HG03280 (cell line): ENCODE data around the gene GUK1.
A peak's percentile ranks its signal among the peaks of the same experiment; 100 is the strongest.
"Not testable (repeated sequence)": the region's sequence is repeated elsewhere in the genome, so short reads cannot be mapped to it uniquely, and the experiment has no call there.

Experiments
- ATAC-seq: cut with Tn5 transposase; IDR thresholded peaks from one replicate; pipeline ENCODE4 v1.9.1; 2021; ENCODE audit warnings: mild to moderate bottlenecking, moderate library complexity; ENCODE audit not compliant: unreplicated experiment

Gene GUK1

GRCh38 chr1:228104526-228105269 lies 35.4 kb upstream of the GUK1 start:
- ATAC-seq = no peak

- ATAC-seq = no peak
These were observed 34.6 kb upstream of the GUK1 start for GRCh38 chr1:228105270-228105995.

DNA sequence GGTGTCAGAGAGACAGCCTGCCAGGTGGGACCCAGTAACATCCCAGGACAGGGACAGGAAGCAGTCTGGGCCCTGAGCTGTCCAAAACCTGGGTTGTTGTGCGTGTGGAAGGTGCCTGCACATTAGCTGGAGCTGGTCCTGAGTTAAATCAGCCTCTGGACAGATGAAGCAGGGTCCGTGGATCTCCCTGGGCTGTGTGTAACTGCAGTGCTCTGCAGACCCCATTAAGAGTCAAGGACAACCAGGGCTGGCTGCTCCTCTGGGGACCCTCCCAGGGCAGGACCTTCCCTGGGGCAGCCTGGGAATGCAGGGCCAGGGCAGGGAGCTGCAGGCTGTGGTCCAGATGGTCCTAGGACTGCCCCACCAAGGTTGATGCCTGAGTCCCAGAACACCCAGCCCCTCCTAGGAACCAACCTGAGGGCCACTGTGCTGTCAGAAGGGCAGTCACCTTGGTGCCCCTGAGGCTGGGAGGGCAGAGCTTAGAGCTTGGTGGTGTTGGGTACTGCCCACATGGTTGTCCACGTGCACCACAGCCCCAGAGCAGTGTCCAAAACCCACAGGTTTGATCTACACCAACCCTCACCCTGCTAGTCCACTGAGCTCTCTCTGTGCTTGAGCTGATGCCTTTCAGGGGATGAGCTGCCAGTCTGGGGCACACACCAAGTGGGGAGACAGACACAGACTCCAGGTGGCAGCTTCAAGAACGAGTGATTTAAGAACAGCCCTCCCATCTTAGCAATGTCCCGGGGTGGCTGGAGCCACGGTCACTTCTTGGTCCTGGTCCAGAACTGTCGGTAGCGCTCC lies 33.9 kb upstream of the GUK1 start:
- ATAC-seq = no peak

DNA sequence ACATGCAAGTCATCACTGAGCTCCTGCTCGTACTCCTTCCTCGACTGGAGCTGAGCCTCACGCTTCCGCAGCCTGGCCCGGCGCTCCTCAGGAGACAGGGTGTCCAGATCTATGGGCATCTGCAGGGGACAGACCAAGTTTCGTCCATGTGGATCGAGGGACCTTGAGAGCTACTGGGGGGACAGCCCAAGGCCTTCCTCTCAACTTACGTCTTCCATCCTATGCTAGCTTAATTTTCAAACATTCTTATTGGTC lies 33.4 kb upstream of the GUK1 start:
- ATAC-seq = no peak

GRCh38 chr1:228107636-228108035 lies 32.4 kb upstream of the GUK1 start:
- ATAC-seq = no peak

GRCh38 chr1:228108055-228108690 lies 31.9 kb upstream of the GUK1 start:
- ATAC-seq = no peak

DNA sequence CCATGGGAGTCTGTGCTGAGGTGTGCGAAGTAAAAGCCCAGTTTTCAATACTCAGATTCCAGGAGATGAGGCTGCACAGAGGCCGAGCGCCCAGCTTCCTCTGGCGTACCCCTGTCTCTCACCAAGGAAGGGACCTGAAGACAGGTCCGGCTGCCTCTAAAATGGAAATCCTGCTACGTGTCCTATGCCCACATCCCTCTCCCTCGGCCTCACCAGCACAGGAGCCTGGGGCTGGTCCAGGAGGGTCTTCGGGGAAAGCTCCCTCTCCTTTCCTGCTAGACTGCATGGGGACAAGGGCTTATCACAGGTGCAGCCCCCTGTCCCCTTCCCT lies 31.4 kb upstream of the GUK1 start:
- ATAC-seq = no peak

DNA sequence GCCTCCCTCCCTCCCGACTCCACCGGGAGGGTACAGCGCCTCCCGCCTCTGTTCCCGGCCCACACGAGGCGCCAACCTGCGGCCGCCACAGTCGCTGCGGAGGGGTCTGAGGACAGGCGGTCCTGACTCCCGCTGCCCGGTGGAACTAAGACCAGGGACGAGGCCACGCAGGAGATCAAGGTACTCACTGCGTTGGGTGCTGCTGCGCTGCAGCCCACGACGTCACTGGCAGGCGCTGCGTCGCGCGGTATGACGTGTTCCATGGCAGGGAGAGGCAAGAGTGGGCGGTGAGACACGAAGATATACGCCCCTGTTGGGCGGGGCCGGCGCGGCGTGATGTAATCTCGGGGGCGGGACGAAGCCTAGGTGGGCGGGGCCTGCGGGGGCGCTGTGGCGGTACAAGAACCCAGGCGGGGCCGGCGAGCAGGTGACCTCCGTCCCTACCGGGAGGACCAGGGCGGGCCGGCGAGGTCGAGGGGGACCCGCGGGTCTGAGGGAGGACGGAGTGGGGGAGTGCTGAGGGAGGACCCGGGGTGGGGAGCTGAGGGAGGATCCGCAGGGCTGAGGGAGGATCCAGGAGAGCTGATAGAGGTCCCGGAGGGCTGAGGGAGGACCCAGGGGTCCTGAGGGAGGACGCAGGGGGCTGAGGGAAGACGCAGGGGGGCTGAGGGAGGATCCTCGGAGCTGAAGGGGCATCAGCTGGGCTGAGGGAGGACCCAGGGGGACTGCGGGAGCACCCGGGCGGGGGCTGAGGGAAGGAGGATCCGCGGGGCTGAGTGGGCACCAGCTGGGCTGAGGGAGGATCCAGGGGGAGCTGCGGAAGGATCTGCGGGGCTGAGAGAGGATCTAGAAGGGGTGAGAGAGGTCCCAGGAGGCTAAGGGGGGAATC lies 30.8 kb upstream of the GUK1 start, which contains the start of gene MRPL55:
Gene MRPL55, minus strand, starts transcription at position 227 of the 889 bp plus-strand sequence. CDS start 1,039 bp downstream, outside the sequence.
- ATAC-seq = peak; percentile 88

DNA sequence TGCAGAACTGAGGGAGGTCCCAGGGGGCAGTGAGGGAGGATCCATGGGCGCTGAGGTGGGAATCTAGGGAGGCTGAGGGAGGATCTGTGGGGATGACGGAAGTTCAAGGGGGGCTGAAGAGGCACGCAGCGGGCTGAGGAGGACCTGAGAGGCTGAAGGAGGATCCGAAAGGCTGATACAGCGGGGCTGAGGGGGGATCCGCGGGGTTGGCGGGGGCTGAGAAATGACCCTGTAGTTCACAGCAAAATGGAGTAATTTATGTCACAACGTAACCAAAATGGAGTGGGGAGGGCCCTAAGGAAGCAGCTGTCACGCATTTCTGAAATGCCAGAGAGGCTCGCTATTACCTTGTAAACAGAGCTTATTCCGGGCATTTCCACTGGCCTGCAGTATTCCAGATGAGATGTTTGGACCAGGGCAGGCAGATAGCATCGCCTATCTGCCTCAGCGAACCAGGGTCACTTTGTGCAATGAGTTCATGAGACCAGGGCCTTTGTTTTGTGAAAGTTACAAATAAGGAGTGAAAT lies 30.1 kb upstream of the GUK1 start:
- ATAC-seq = peak; percentile 1

- no peak for ATAC-seq
These were observed 29.5 kb upstream of the GUK1 start for GRCh38 chr1:228110556-228110955.

DNA sequence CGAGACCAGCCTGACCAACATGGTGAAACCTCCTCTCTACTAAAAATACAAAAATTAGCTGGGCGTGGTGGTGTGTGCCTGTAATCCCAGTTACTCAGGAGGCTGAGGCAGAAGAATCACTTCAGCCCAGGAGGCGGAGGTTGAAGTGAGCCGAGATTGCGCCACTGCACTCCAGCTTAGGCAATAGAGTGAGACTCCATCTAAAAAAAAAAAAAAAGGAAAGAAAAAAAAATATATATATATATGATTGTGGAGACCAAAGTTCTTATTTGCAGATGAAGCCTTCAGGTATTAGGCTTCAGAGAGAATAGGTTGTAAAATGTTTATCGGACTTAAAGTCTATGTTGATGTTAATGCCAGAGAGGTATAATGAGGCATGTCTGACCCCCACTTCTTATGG lies 28.8 kb upstream of the GUK1 start:
- ATAC-seq = not testable (repeated sequence)

DNA sequence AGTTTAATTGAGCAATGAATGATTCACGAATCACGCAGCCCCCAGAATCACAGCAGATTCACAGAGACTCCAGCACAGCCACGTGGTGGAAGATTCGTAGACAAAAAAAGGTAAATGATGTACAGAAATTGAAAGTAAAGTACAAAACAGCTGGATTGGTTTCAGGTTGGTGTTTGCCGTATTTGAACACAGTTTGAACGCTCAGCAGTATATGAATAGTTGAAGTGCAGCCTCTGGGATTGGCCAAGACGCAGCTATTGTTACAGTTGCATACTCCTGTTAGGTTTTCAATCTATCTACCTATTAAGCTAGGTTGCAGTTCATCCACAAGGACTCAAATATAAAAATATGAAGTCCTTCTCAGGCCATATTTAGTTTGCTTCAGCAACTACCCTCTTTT lies 27.9 kb upstream of the GUK1 start:
- ATAC-seq = no peak

DNA sequence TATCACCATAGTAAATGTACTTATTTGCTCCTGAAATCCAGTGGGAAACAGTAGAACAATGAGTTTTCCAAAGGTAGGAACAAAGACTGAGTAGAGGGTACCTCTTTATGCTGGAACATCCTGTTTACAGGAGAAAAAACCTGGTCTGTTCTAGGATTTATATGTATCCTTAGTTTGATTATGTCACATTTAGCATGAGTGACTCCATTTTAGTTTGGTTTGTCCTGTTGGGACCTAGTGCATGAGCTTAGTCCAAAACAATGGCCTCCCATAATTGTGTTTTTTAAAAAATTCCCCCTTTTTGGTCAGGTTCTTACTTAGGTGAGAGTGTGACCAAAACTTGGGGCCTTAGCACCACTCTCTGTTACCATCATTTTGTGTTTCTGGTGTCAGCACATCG lies 27.5 kb upstream of the GUK1 start:
- no peak for ATAC-seq

GRCh38 chr1:228114827-228115226 lies 25.3 kb upstream of the GUK1 start:
- no peak for ATAC-seq

DNA sequence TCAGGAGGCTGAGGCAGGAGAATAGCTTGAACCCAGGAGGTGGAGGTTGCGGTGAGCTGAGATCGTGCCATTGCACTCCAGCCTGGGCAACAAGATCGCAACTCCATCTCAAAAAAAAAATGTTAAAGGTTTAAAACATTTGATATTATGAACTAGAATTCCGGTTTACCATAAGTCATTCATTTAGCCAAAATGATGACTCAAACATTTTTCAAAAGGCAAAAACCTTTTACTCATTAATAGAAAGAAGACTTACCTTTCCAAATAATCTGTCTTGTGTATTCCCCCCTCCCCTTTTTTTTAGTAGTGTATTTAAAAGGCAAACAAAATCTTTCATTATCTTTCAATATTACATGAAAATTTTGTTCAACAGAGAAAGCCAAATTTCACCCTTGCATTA lies 22.7 kb upstream of the GUK1 start:
- no peak for ATAC-seq

DNA sequence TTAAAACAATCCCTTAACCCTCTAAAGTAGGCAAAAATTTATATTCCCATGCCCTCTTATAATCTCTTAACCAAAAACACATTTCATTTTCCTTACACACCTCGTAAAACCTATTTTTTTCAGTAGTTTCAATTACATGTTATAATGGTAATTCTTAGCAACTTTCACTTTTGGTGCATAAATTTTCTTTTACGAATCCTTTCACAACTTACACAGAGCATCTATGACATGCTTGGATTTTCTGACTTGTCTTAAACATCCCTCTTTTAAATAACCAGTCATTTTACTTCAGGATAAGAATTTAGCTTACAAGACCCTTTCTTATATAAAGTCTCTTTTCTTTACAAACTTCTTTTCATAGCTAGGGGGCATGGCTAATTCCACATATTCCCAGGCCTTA lies 22.0 kb upstream of the GUK1 start:
- no peak for ATAC-seq

- ATAC-seq = no peak
These were observed 19.7 kb upstream of the GUK1 start for GRCh38 chr1:228120351-228120750.

- no peak for ATAC-seq
These were observed 19.1 kb upstream of the GUK1 start for GRCh38 chr1:228120857-228121489.

- no peak for ATAC-seq
These were observed 17.1 kb upstream of the GUK1 start for GRCh38 chr1:228122921-228123441.

- ATAC-seq = no peak
These were observed 16.6 kb upstream of the GUK1 start for GRCh38 chr1:228123505-228123904.
